ENCODE measurements around the gene GRK2.
A peak's percentile ranks its signal among the peaks of the same experiment; 100 is the strongest.

The GRK2 gene

GRCh38 chr11:67254798-67255197 lies 11.5 kb upstream of the GRK2 start:
- DNase-seq: no peak

- no peak for DNase-seq
Measured at GRCh38 chr11:67255353-67255752, 10.9 kb upstream of the GRK2 start.

GRCh38 chr11:67255864-67256263 lies 10.4 kb upstream of the GRK2 start:
- peak; percentile 28 for DNase-seq

- no peak for DNase-seq
Measured at GRCh38 chr11:67256477-67257135, 9.7 kb upstream of the GRK2 start.

- peak; percentile 22 for DNase-seq
Measured at GRCh38 chr11:67260406-67260805, 5.9 kb upstream of the GRK2 start.

- DNase-seq: peak; percentile 71
Measured at GRCh38 chr11:67260885-67261639, 5.2 kb upstream of the GRK2 start.

GRCh38 chr11:67261640-67261945 lies 4.7 kb upstream of the GRK2 start:
- no peak for DNase-seq

GRCh38 chr11:67261946-67262681 lies 4.2 kb upstream of the GRK2 start:
- DNase-seq: peak; percentile 29

- DNase-seq: peak; percentile 81
Measured at GRCh38 chr11:67262731-67263675, 3.3 kb upstream of the GRK2 start.

- DNase-seq: no peak
Measured at GRCh38 chr11:67264260-67264659, 2.0 kb upstream of the GRK2 start.

GRCh38 chr11:67264877-67265632 lies 1.2 kb upstream of the GRK2 start:
- DNase-seq: peak; percentile 21

GRCh38 chr11:67265633-67266448 lies 432 bp upstream of the GRK2 start:
- peak; percentile 81 for DNase-seq

- DNase-seq: no peak
Measured at GRCh38 chr11:67267188-67268080, 1.2 kb downstream of the GRK2 start.

GRCh38 chr11:67268081-67268961 lies 2.0 kb downstream of the GRK2 start:
- DNase-seq: peak; percentile 23

GRCh38 chr11:67268962-67269268 lies 2.6 kb downstream of the GRK2 start:
- DNase-seq: peak; percentile 19

- DNase-seq: peak; percentile 37
Measured at GRCh38 chr11:67269401-67270255, 3.4 kb downstream of the GRK2 start.

- DNase-seq: peak; percentile 74
Measured at GRCh38 chr11:67270256-67271204, 4.3 kb downstream of the GRK2 start.
